Peyer's patch (tissue), 4 donors: ENCODE results near the gene ACTL10. TPM values are rescaled to one million over a fixed set of nuclear protein-coding genes. Genes with fewer than 3 reads are reported as not detected.
"Not testable (repeated sequence)": the region's sequence is repeated elsewhere in the genome, so short reads cannot be mapped to it uniquely, and the experiment has no call there.

Source experiments
- DNase-seq, 3 donors: peaks; one replicate each; pipeline ENCODE4 v3.0.0-alpha.2; 2017 to 2019
- H3K27ac ChIP-seq, 4 donors: fragments of 200-600 bp; sonication (generic); one replicate each; pipeline ENCODE4 v1.5.1; 2016 to 2019
- H3K27me3 ChIP-seq, 2 donors: fragments of 200-600 bp; sonication (generic); one replicate each; pipeline ENCODE4 v1.5.1; 2019
- H3K36me3 ChIP-seq, 3 donors: fragments of 200-600 bp; sonication (generic); one replicate each; pipeline ENCODE4 v1.5.1; 2016 to 2019
- H3K4me1 ChIP-seq, 4 donors: fragments of 200-600 bp; sonication (generic); one replicate each; pipeline ENCODE4 v1.5.1; 2016 to 2019
- H3K4me3 ChIP-seq, 4 donors: fragments of 200-600 bp; sonication (generic); 1 replicate in 3 of 4; 2 replicates in 1 of 4; pipeline ENCODE4 v1.5.1; 2016 to 2019; ENCODE audit warnings: mild to moderate bottlenecking in 1 of 4
- H3K9me3 ChIP-seq, 4 donors: fragments of 200-600 bp; sonication (generic); one replicate each; pipeline ENCODE4 v1.5.1; 2016 to 2019; ENCODE audit warnings: mild to moderate bottlenecking in 1 of 4
- POLR2A ChIP-seq, 2 donors: fragments of 450-650 bp; IDR thresholded peaks; one replicate each; pipeline ENCODE4 v1.5.1; 2017; ENCODE audit warnings: antibody characterized with exemption in 2 of 2, mild to moderate bottlenecking in 2 of 2, moderate library complexity in 2 of 2
- total RNA-seq, 4 donors: library from RNA; depleted of rRNA; stranded (reverse); fragments of >200 nt; gene quantifications; one replicate each; pipeline ENCODE4 v1.1.0, GENCODE V29; 2016
- TF ChIP-seq, protein P1 (sequence below), 6 experiments: fragments of 450-650 bp in 4 of 6; fragments of 200-600 bp in 2 of 6; sonication (generic) in 1 of 6; IDR thresholded peaks; one replicate each; pipeline ENCODE4 v1.5.1; 2017 to 2019; ENCODE audit warnings: antibody characterized with exemption in 6 of 6, mild to moderate bottlenecking in 3 of 6, moderate library complexity in 1 of 6

ACTL10 gene
- total RNA-seq, 4 donors from 2014 or later = 1.2 to 3.1 (median 2.5) TPM; not detected in 1

GRCh38 chr20:33646191-33646590 is 20.6 kb upstream of the ACTL10 start:
- Histone ChIP-seq H3K36me3 (peaks cover 0 to 55% (median 0%) of the 10 kb centered on the region in 3 donors), H3K9me3 (no peaks in the 10 kb centered on the region), H3K4me3 (no peak overlapping the region), H3K27ac (no peak overlapping the region), H3K27me3 (no peaks in the 10 kb centered on the region), H3K4me1 (peaks cover 0 to 24% (median 0%) of the 10 kb centered on the region in 4 donors)
- no peak for TF ChIP-seq POLR2A (IDR thresholded peaks at IDR 0.05)
- TF ChIP-seq, protein P1, sequence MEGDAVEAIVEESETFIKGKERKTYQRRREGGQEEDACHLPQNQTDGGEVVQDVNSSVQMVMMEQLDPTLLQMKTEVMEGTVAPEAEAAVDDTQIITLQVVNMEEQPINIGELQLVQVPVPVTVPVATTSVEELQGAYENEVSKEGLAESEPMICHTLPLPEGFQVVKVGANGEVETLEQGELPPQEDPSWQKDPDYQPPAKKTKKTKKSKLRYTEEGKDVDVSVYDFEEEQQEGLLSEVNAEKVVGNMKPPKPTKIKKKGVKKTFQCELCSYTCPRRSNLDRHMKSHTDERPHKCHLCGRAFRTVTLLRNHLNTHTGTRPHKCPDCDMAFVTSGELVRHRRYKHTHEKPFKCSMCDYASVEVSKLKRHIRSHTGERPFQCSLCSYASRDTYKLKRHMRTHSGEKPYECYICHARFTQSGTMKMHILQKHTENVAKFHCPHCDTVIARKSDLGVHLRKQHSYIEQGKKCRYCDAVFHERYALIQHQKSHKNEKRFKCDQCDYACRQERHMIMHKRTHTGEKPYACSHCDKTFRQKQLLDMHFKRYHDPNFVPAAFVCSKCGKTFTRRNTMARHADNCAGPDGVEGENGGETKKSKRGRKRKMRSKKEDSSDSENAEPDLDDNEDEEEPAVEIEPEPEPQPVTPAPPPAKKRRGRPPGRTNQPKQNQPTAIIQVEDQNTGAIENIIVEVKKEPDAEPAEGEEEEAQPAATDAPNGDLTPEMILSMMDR (IDR thresholded peaks at IDR 0.05) = no peak
- no peak for DNase-seq

GRCh38 chr20:33646959-33647602 is 19.7 kb upstream of the ACTL10 start:
- Histone ChIP-seq H3K36me3 (peaks cover 0 to 46% (median 0%) of the 10 kb centered on the region in 3 donors), H3K4me1 (peaks cover 0 to 31% (median 0%) of the 10 kb centered on the region in 4 donors)
- not testable (repeated sequence) for DNase-seq, H3K27me3 ChIP-seq, H3K9me3 ChIP-seq, H3K4me3 ChIP-seq, H3K27ac ChIP-seq

DNA sequence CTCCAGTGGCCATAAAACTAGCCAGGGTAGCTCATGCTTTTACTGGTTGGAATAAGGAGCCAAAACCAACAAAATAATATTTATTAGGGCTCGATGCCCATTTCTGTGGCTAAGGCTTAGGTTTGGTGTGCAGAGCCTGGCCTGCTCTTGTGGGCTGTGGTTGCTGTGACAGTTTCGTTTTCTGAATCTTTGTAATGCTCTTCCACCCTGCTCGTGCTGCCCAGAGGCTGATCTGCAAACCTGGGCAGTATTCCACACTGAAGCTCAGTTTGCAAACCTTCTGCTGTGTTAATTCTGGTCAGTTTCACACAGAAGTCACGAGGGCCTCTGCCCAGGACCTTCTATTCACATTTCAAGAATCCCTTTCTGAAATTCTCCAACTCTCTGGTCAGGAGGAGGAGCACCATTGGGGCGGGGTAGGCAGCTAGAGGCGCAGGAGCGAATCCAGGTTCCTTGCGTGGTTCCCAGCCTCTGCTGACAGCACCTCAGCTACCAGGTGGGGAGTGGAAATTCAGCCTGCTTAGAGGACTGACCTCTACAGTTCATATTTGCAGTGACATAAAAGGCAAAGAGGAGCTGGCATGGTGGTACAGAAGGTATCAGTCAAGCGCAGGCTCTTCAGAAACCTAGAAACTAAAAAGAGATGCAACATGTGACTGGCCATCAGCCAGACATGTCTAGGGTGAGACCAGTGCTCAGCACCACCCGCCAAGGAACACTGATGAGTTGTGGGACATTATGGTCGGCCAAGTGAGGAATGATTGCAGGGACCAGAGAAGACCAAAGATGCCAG is 18.9 kb upstream of the ACTL10 start:
- TF ChIP-seq, protein P1 (IDR thresholded peaks at IDR 0.05) = no peak
- TF ChIP-seq POLR2A (IDR thresholded peaks at IDR 0.05) = no peak
- Histone ChIP-seq H3K4me3 (no peak overlapping the region), H3K27ac (no peak overlapping the region), H3K27me3 (no peaks in the 10 kb centered on the region), H3K36me3 (peaks cover 0 to 39% (median 0%) of the 10 kb centered on the region in 3 donors), H3K4me1 (peaks cover 0 to 34% (median 0%) of the 10 kb centered on the region in 4 donors), H3K9me3 (no peaks in the 10 kb centered on the region)
- DNase-seq = no peak

DNA sequence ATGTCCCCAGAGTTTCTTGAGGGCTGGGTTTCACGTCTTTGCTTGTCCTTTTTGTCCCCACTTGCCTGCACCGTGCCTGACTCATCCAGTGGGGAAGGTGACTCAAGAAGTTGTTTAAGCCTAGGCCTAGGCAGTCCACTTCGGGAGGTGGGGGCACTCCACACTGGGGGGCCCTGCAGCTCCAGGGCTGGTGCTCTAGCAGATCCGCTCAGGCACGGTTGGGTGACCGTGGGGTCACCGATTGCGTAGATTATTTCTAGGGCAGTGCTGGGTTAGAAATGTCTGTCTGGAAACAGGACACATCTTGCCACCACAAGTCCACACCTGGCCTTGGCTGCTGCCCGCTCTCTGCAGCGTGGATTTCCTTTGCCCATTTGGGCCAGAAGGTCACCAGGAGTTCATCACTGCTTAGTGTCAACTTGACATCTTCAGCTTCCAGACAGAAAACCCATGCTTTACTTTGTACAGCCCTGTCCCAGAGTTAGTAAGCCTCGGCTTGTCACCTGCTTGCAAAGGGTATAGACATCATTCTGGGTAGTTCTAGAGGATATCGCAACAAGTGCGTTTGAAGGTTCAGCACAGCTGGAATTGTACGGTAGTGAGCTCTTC is 18.2 kb upstream of the ACTL10 start:
- DNase-seq = no peak
- H3K27me3 ChIP-seq = no peaks in the 10 kb centered on the region
- TF ChIP-seq POLR2A (IDR thresholded peaks at IDR 0.05) = no peak
- TF ChIP-seq, protein P1 (IDR thresholded peaks at IDR 0.05) = no peak
- H3K27ac ChIP-seq = no peak overlapping the region
- no peaks in the 10 kb centered on the region for H3K9me3 ChIP-seq
- H3K4me3 ChIP-seq = no peak overlapping the region
- peaks cover 0 to 41% (median 2%) of the 10 kb centered on the region in 4 donors for H3K4me1 ChIP-seq
- H3K36me3 ChIP-seq = peaks cover 0 to 33% (median 0%) of the 10 kb centered on the region in 3 donors

GRCh38 chr20:33649201-33649681 is 17.5 kb upstream of the ACTL10 start:
- no peaks in the 10 kb centered on the region for H3K27me3 ChIP-seq
- TF ChIP-seq POLR2A (IDR thresholded peaks at IDR 0.05) = no peak
- TF ChIP-seq, protein P1 (IDR thresholded peaks at IDR 0.05) = no peak
- peaks cover 0 to 27% (median 0%) of the 10 kb centered on the region in 3 donors for H3K36me3 ChIP-seq
- H3K4me3 ChIP-seq = no peak overlapping the region
- no peak overlapping the region for H3K27ac ChIP-seq
- no peak for DNase-seq
- H3K4me1 ChIP-seq = peaks cover 0 to 46% (median 2%) of the 10 kb centered on the region in 4 donors
- H3K9me3 ChIP-seq = no peaks in the 10 kb centered on the region
